H9 (cell line): Measurements from ENCODE around the gene AXIN1. TPM values are rescaled to one million over a fixed set of nuclear protein-coding genes. Genes with fewer than 3 reads are reported as not detected.

Experiments used
- DNase-seq: peaks from one replicate; pipeline ENCODE4 v3.0.0-alpha.2; 2017
- H2AFZ ChIP-seq: one replicate; pipeline ENCODE4 v1.6.1; 2013; ENCODE audit warnings: mild to moderate bottlenecking, low read length, control low read depth, moderate library complexity
- H2AK5ac ChIP-seq: 2 replicates; pipeline ENCODE4 v1.6.1; 2013; ENCODE audit warnings: low read length, control low read depth, mixed read lengths; ENCODE audit not compliant: insufficient read length
- H2BK120ac ChIP-seq: one replicate; pipeline ENCODE4 v1.6.1; 2013; ENCODE audit warnings: low read depth, mild to moderate bottlenecking, low read length, control low read depth, inconsistent platforms; ENCODE audit not compliant: poor library complexity, severe bottlenecking
- H2BK12ac ChIP-seq: 2 replicates; pipeline ENCODE4 v1.6.1; 2013; ENCODE audit warnings: low read length, control low read depth, mixed read lengths, low read depth; ENCODE audit not compliant: insufficient read length
- H2BK15ac ChIP-seq: 2 replicates; pipeline ENCODE4 v1.6.1; 2013; ENCODE audit warnings: low read depth, low read length, control low read depth
- H2BK20ac ChIP-seq: one replicate; pipeline ENCODE4 v1.6.1; 2013; ENCODE audit warnings: low read depth, mild to moderate bottlenecking, low read length, control low read depth, inconsistent platforms; ENCODE audit not compliant: poor library complexity, severe bottlenecking
- H2BK5ac ChIP-seq: 2 replicates; pipeline ENCODE4 v1.6.1; 2013; ENCODE audit warnings: low read length, control low read depth, mixed read lengths; ENCODE audit not compliant: insufficient read length
- H3K14ac ChIP-seq: 2 replicates; pipeline ENCODE4 v1.6.1; 2013; ENCODE audit warnings: low read length, control low read depth; ENCODE audit not compliant: insufficient read depth
- H3K18ac ChIP-seq: 2 replicates; pipeline ENCODE4 v1.6.1; 2013; ENCODE audit warnings: low read depth, mild to moderate bottlenecking, mixed read lengths, low read length, control low read depth; ENCODE audit not compliant: insufficient read length
- H3K23ac ChIP-seq: 2 replicates; pipeline ENCODE4 v1.6.1; 2013; ENCODE audit warnings: low read length, control low read depth, mixed read lengths, low read depth; ENCODE audit not compliant: insufficient read length
- H3K23me2 ChIP-seq: 2 replicates; pipeline ENCODE4 v1.6.1; 2013; ENCODE audit warnings: low read depth, mild to moderate bottlenecking, mixed read lengths, low read length, control low read depth; ENCODE audit not compliant: insufficient read length, poor library complexity, severe bottlenecking
- H3K27ac ChIP-seq: 2 replicates; pipeline ENCODE4 v1.5.1; 2013; ENCODE audit warnings: low read length, control low read depth, mixed read lengths, low read depth; ENCODE audit not compliant: insufficient read length
- H3K27me3 ChIP-seq: 2 replicates; pipeline ENCODE4 v1.6.1; 2013; ENCODE audit warnings: low read length, control low read depth, inconsistent platforms; ENCODE audit not compliant: insufficient read depth
- H3K4ac ChIP-seq: 2 replicates; pipeline ENCODE4 v1.6.1; 2013; ENCODE audit warnings: low read depth, mild to moderate bottlenecking, control low read depth, inconsistent platforms, low read length, moderate library complexity
- H3K4me1 ChIP-seq: 2 replicates; pipeline ENCODE4 v1.6.1; 2013; ENCODE audit warnings: low read length, control low read depth, inconsistent platforms; ENCODE audit not compliant: insufficient read depth
- H3K4me2 ChIP-seq: 2 replicates; pipeline ENCODE4 v1.6.1; 2013; ENCODE audit warnings: low read length, control low read depth, mixed read lengths; ENCODE audit not compliant: insufficient read length, insufficient read depth
- H3K56ac ChIP-seq: 2 replicates; pipeline ENCODE4 v1.6.1; 2013; ENCODE audit warnings: low read depth, mild to moderate bottlenecking, mixed read lengths, low read length, control low read depth; ENCODE audit not compliant: insufficient read length
- H3K79me1 ChIP-seq: 2 replicates; pipeline ENCODE4 v1.6.1; 2013; ENCODE audit warnings: low read depth, mild to moderate bottlenecking, moderate library complexity, low read length, control low read depth, inconsistent platforms; ENCODE audit not compliant: insufficient read depth, poor library complexity, severe bottlenecking
- H3K79me2 ChIP-seq: 2 replicates; pipeline ENCODE4 v1.6.1; 2013; ENCODE audit warnings: low read length, control low read depth, inconsistent platforms; ENCODE audit not compliant: insufficient read depth
- H3K9ac ChIP-seq: 2 replicates; pipeline ENCODE4 v1.6.1; 2013; ENCODE audit warnings: low read length, control low read depth, mixed read lengths; ENCODE audit not compliant: insufficient read length; ENCODE audit errors: extremely low read depth
- H3K9me3 ChIP-seq: one replicate; pipeline ENCODE4 v1.6.1; 2013; ENCODE audit warnings: low read depth, low read length, inconsistent platforms; ENCODE audit not compliant: control insufficient read depth
- H3T11ph ChIP-seq: one replicate; pipeline ENCODE4 v1.6.1; 2013; ENCODE audit warnings: mild to moderate bottlenecking, low read length, control low read depth, inconsistent platforms
- H4K20me1 ChIP-seq: one replicate; pipeline ENCODE4 v1.6.1; 2013; ENCODE audit not compliant: control insufficient read depth, insufficient read length, insufficient read depth
- H4K5ac ChIP-seq: 2 replicates; pipeline ENCODE4 v1.6.1; 2013; ENCODE audit warnings: low read depth, mild to moderate bottlenecking, mixed read lengths, low read length, control low read depth; ENCODE audit not compliant: insufficient read length
- H4K8ac ChIP-seq: replicated peaks from 2 replicates; pipeline ENCODE4 v1.6.1; 2013; ENCODE audit warnings: low read length, control low read depth, mixed read lengths, low read depth; ENCODE audit not compliant: insufficient read length
- H4K91ac ChIP-seq: 2 replicates; pipeline ENCODE4 v1.6.1; 2013; ENCODE audit warnings: low read depth, mild to moderate bottlenecking, moderate library complexity, mixed read lengths, low read length, control low read depth; ENCODE audit not compliant: insufficient read length
- H3K27ac Mint-ChIP-seq, 3 experiments: 2 replicates in 2 of 3; 3 replicates in 1 of 3; pipeline ENCODE4 v1.8.0; 2020 to 2021; ENCODE audit warnings: mixed read lengths in 3 of 3, mild to moderate bottlenecking in 1 of 3, moderate library complexity in 1 of 3
- H3K27me3 Mint-ChIP-seq: 2 replicates; pipeline ENCODE4 v1.8.0; 2021; ENCODE audit warnings: low read depth, mild to moderate bottlenecking, moderate library complexity, mixed read lengths
- H3K36me3 Mint-ChIP-seq, 3 experiments: 2 replicates in 2 of 3; 3 replicates in 1 of 3; pipeline ENCODE4 v1.8.0; 2020 to 2021; ENCODE audit warnings: low read depth in 3 of 3, mixed read lengths in 3 of 3; ENCODE audit not compliant: insufficient read depth in 1 of 3
- H3K4me1 Mint-ChIP-seq, 2 experiments: 2 replicates each; pipeline ENCODE4 v1.8.0; 2020; ENCODE audit warnings: mixed read lengths in 2 of 2
- H3K4me3 Mint-ChIP-seq, 2 experiments: 2 replicates in 1 of 2; 3 replicates in 1 of 2; pipeline ENCODE4 v1.8.0; 2020 to 2021; ENCODE audit warnings: mild to moderate bottlenecking in 2 of 2, mixed read lengths in 2 of 2, moderate library complexity in 1 of 2
- H3K9me3 Mint-ChIP-seq, 2 experiments: 2 replicates in 1 of 2; 3 replicates in 1 of 2; pipeline ENCODE4 v1.8.0; 2020; ENCODE audit warnings: mild to moderate bottlenecking in 2 of 2, mixed read lengths in 2 of 2, moderate library complexity in 1 of 2
- WGBS: extraction: QIAGEN DNeasy Blood & Tissue Kit; methylation state at CpG from one replicate; pipeline ENCODE4 v1.1.7; 2013; ENCODE audit warnings: missing lambda C conversion rate, low lambda C conversion rate, mixed read lengths; ENCODE audit not compliant: insufficient read length; ENCODE audit errors: extremely low coverage; 5-methylcytosine and 5-hydroxymethylcytosine counted together
- total RNA-seq: library from RNA; stranded (reverse); gene quantifications from 2 replicates; pipeline ENCODE4 v1.2.1, GENCODE V29; 2021
- TF ChIP-seq, protein P1 (sequence below): fragments of 200-600 bp; sonication (generic); conservative IDR thresholded peaks from 3 replicates; pipeline ENCODE4 v1.8.0; 2021; ENCODE audit warnings: antibody characterized with exemption, mild to moderate bottlenecking

AXIN1 gene
- total RNA-seq, 1 experiment from 2014 or later, result 50.9 TPM

DNA sequence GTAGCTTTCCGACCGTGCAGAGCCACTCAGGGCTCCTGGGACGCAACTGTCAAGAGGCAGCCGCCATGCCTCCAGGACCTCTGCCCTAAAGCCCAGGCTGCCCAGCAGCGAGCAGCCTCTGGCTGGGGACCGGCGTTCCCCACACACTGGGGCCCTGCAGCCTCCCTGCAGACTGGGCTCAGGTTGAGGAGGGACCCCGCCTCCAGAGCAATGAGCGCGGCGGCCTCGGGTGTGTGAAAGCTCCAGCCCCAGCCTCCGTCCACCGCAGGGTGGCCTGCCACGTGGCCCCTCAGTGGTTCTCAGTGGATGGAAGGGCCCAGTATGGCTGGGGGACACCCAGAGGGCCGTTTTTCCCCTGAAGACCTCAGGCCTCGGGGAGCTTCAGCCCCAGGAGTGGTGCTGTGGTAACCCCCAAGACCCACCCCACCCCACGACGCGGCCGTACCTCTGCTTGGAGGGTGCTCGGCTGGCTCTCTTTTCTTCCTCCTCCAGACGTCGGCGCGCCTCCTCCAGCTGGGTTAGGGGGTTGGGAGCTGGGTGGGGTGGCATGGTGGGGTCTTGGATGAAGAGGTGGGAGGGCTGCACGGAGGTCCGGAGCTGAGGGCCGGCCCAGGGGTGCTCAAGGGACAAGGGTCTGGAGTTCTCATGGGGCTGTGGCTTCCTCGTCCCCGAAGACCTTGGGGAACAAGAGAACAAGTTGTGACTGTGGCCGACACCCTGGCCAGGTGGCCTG lies 59.3 kb downstream of the AXIN1 start:
- no peak overlapping the region for H3K56ac ChIP-seq
- H3K27ac ChIP-seq, result no peak overlapping the region
- H4K8ac ChIP-seq, result no peak overlapping the region
- H3K36me3 Mint-ChIP-seq, result peaks cover 12 to 36% (median 35%) of the 10 kb centered on the region in 3 experiments; a peak in 6 of 7 replicates
- H3K23ac ChIP-seq, result no peak overlapping the region
- no peaks in the 10 kb centered on the region for H3K23me2 ChIP-seq
- no peak overlapping the region for H2BK20ac ChIP-seq
- no peaks in the 10 kb centered on the region for H3K9me3 ChIP-seq
- DNase-seq, result no peak
- no peaks in the 10 kb centered on the region for H3K27me3 ChIP-seq
- no peak overlapping the region for H4K5ac ChIP-seq
- no peak overlapping the region for H2BK5ac ChIP-seq
- H4K20me1 ChIP-seq, result no peaks in the 10 kb centered on the region
- TF ChIP-seq, protein P1, sequence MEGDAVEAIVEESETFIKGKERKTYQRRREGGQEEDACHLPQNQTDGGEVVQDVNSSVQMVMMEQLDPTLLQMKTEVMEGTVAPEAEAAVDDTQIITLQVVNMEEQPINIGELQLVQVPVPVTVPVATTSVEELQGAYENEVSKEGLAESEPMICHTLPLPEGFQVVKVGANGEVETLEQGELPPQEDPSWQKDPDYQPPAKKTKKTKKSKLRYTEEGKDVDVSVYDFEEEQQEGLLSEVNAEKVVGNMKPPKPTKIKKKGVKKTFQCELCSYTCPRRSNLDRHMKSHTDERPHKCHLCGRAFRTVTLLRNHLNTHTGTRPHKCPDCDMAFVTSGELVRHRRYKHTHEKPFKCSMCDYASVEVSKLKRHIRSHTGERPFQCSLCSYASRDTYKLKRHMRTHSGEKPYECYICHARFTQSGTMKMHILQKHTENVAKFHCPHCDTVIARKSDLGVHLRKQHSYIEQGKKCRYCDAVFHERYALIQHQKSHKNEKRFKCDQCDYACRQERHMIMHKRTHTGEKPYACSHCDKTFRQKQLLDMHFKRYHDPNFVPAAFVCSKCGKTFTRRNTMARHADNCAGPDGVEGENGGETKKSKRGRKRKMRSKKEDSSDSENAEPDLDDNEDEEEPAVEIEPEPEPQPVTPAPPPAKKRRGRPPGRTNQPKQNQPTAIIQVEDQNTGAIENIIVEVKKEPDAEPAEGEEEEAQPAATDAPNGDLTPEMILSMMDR, result no peak
- H3K27ac Mint-ChIP-seq, result peak overlapping the region in 1 of 3 experiments; percentile 48; a peak in 1 of 7 replicates
- H2BK120ac ChIP-seq, result no peak overlapping the region
- H3K9ac ChIP-seq, result no peak overlapping the region
- H3K4me2 ChIP-seq, result no peak overlapping the region
- H3K18ac ChIP-seq, result no peak overlapping the region
- no peaks in the 10 kb centered on the region for H3K79me2 ChIP-seq
- no peaks in the 10 kb centered on the region for H3K4me1 ChIP-seq
- no peak overlapping the region for H2AK5ac ChIP-seq
- WGBS, result no CpG with 5 or more reads among the region's 32 CpGs
- no peaks in the 10 kb centered on the region for H3K27me3 Mint-ChIP-seq
- no peak overlapping the region for H3K14ac ChIP-seq
- no peak overlapping the region for H3K4me3 Mint-ChIP-seq
- H2BK15ac ChIP-seq, result no peak overlapping the region
- no peaks in the 10 kb centered on the region for H3K9me3 Mint-ChIP-seq
- H3K79me1 ChIP-seq, result no peaks in the 10 kb centered on the region
- H3K4me1 Mint-ChIP-seq, result no peaks in the 10 kb centered on the region
- no peak overlapping the region for H2AFZ ChIP-seq
- no peak overlapping the region for H3T11ph ChIP-seq
- no peak overlapping the region for H2BK12ac ChIP-seq
- H4K91ac ChIP-seq, result no peak overlapping the region
- H3K4ac ChIP-seq, result no peak overlapping the region
